ENCODE data around the gene LMO1. TPM values are rescaled to one million over a fixed set of nuclear protein-coding genes. Genes with fewer than 3 reads are reported as not detected.

Gene LMO1
- total RNA-seq, 2 donors from 2014 or later: 0.18 TPM; not detected in 1

GRCh38 chr11:8220261-8221045, 43.2 kb downstream of the LMO1 start:
- DNase-seq (no peak), ATAC-seq (no peak)
- intact Hi-C loops (cut with DNase I): loop anchor here (10.0 kb wide), 2 partner anchors 94 to 104 kb away; no protein-coding TSS in a partner anchor

- DNase-seq: no peak
- peak; percentile 62 to 74 for ATAC-seq
- intact Hi-C loops (cut with DNase I): loop anchor here (10.0 kb wide), 2 partner anchors 95 to 105 kb away; no protein-coding TSS in a partner anchor
Observed at GRCh38 chr11:8219257-8220021, 44.2 kb downstream of the LMO1 start.

DNA sequence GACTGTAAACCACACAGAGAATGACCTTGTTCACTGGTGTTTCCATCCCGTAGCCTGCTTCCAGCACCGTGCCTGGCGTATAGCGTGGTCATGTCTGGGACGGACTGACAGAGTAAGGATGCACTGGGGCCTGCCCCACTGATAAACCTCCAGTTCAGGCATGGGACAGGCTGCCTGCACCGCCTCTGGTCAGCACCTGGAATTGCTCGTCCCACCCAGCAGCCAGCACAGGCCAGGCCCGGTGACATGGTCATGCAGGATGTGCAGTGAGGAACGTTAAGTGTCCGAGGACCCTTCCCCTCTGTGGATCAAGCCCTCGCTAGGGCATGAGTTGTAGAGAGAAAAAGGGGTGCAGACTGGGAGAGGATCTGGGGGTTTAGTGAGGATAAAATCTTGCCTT, 44.8 kb downstream of the LMO1 start:
- intact Hi-C loops (cut with DNase I): no loop called here
- DNase-seq (no peak), ATAC-seq (no peak)

- intact Hi-C loops (cut with DNase I): no loop called here
- DNase-seq: no peak
- no peak for ATAC-seq
Observed at GRCh38 chr11:8218409-8218808, 45.3 kb downstream of the LMO1 start.

GRCh38 chr11:8217926-8218325, 45.8 kb downstream of the LMO1 start:
- ATAC-seq (no peak), DNase-seq (no peak)
- intact Hi-C loops (cut with DNase I): no loop called here

DNA sequence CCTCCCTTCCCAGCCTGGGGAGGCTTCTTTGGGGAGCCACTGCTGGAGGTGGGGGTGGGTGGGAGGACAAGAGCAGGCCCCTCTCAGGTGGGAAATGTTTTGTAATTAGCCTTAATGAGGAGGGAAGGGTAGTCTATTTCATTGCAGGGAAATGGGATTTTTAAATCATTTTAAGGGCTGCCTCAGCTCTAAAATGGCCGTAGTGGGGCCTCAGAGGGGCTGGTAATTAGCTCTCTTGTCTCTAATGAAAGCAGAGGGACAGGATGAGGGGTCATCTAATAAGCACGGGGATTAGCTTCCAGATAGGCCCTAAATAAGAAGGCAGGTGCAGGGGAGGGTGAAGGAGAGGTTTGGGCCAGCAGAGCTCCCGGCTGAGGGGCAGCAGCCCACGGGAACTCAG, 46.5 kb downstream of the LMO1 start:
- DNase-seq (no peak), ATAC-seq (no peak)
- intact Hi-C loops (cut with DNase I): no loop called here

DNA sequence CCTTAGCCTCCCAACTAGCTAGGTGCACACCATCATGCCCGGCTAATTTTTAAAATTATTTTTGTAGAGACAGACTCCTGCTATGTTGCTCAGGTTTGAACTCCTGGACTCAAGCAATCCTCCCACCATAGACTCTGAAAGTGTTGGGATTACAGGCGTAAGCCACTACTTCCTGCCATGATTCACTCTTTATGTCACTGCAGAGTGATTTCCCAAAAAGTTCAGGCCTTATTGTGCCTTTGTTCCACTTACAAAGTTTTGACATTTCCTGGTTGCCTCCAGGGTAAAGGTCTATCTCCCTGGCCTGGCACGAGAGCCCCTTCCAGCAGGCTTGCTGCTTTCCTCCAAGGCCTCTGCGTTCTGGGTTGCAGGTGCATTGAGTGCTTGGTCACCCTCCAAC, 50.3 kb downstream of the LMO1 start:
- intact Hi-C loops (cut with DNase I): no loop called here
- DNase-seq (no peak), ATAC-seq (no peak)

- DNase-seq: no peak
- ATAC-seq: no peak
Observed at GRCh38 chr11:8209208-8209807, 54.4 kb downstream of the LMO1 start.

DNA sequence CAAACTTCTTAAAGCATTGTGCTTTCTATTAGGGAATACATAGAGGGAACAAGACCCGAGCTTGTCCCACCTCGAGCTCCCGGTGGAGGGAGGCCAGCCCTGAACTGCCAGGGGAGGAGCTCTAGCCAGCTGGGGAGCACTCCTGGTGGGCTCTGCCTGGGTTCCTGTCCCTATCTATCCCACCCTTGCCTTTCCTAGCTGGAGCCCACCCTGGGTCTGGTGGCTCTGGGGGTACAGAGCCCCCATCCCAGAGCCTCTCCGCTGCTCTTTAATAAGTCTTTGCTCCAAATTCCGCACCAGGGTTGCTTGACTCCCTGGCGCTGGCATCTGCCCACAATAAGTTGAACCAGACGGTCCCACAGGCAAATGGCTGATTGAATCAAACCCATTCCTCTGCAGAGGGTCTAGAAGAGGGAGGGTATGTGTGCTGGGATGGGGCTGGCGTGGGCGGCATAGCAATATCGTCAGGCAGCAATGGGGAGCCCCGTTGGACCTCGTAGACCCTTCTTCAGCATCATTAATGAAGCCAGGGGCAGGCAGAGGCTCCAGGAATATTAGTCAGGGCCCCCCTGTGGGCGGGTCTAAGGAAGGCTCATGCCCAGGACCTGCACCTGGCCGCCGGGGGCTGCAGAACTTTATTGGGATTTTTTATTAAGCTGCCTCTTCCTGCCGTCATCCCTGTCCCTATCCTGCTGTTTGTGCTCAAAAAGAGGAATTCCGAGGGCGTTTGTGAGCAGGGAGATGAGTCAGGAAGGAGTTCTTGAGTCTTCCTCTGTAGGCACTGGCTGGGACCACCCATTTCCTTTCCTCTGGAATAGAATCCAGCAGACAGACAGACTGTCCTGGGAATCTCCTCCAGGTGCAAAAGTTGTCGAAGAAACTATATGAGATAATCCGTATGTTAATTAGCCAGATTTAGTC, 56.3 kb downstream of the LMO1 start:
- DNase-seq: no peak
- intact Hi-C loops (cut with DNase I): no loop called here
- peak in 1 of 2 donors; percentile 10 for ATAC-seq

More at GRCh38 chr11:8209208-8209807, 54.4 kb downstream of the LMO1 start:
- intact Hi-C loops (cut with DNase I): no loop called here

DNA sequence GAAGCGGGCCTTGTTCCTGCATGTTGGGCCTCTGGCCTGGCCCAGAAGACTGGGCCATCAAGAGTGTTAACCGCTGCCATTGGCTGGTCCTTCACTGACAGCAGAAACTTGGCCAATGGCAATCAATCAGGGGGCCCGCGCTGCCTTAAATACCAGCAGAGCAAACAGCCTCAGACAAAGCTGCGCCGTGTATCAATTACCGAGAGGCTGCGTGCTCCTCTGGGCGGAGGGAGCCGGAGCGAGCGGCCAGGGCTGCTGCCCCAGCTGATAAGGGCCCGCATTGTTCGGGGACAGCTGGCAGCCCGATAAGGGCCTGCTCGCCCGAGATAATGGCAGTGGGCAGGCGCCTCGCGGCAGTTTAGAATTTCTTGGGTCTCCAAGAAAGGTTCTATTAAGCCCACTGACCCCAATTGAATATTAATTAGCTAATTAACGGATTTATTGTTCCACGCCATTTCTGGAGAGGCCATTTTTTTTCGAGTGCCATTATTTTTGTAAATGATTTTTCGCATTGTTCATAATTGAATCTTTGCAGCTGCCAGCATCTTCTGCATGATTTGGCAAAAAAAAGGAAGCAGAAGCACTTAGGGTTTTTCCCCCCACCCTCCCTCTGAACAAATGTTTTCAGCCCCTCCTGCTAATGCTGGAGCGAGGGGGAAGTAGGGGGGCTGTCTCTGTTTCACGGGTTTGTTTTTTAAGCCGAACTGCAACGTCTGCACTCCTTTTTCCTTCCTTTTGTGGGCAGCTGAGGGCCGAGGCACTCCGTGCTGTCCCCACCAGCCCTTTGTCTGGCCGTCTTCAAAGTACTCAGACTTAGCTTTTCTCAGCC, 57.2 kb downstream of the LMO1 start:
- DNase-seq (peak; percentile 73), ATAC-seq (peak; percentile 74 to 83)
- intact Hi-C loops (cut with DNase I): no loop called here

DNA sequence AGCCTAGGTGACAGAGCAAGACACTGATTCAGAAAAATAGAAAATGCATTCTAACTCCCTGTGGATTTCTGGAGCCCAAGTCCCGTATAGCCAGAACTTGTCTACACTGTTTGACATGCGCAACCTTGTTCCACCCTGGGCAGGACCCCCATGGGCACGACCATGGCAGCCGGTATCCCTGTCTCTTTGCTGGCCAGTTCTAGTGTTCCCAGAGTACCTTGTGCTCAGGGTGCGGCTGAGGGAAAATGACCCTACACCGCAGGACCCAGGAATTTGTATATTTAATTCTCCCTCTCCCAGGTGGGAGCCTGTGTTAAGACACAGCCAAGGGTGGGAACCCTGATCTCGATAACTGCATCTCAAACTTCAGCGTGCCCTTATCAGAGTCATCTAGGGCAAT, 58.1 kb downstream of the LMO1 start:
- DNase-seq: no peak
- intact Hi-C loops (cut with DNase I): no loop called here
- ATAC-seq: no peak

DNA sequence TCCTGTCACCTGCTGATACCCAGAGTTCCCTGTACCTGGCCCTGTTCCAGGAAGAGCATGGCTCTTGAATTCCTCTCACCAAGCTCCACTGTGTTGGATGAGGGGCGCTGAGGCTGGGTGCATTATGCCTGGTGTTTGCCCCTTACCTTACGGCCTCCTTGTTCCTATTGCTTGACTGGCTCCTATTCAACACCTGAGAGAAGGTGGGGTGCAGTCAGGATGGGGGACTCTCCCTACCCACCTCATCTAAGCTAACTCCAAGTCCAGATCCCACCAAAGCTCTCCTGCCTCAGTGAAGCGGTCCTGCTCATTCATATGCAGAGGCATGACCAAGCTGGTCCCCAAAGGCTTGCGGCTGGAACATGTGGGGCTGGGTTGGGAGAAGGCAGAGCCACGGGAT, 59.1 kb downstream of the LMO1 start:
- ATAC-seq: no peak
- DNase-seq: no peak
- intact Hi-C loops (cut with DNase I): no loop called here

DNA sequence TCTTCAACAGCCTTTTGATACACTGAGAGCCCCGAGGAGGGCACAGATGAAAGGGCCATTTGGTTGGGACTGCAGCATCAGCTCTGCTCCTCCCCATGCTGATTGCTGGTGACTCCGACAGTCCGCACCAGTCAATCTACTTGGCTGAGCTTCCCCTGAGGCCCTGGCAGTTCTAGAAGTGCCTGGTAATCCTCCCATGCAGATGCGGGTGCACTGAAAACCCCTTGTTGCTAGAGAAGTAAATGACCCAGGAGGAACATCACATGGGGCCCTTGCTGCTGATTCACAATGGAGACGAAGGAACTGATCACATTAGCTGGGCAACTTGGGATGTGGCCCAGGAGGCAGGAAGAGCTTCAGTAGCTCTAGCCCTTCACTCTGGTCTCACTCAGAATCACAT, 59.7 kb downstream of the LMO1 start:
- DNase-seq: no peak
- no peak for ATAC-seq
- intact Hi-C loops (cut with DNase I): no loop called here

DNA sequence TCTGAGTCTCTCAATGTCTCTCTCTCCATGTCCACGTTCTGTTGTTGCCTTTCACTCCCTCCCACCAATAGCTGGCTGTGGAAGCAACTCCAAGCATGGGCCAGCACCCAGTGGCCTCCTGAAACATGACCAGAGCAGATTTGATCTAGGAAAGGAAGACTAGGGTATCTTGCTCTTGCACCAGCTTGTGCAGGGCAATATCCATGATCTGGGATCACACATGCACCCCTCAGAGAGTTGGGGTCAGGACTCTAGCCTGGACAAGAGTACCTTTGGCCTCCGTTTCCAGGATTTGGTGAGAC, 60.3 kb downstream of the LMO1 start:
- ATAC-seq: no peak
- intact Hi-C loops (cut with DNase I): no loop called here
- no peak for DNase-seq

DNA sequence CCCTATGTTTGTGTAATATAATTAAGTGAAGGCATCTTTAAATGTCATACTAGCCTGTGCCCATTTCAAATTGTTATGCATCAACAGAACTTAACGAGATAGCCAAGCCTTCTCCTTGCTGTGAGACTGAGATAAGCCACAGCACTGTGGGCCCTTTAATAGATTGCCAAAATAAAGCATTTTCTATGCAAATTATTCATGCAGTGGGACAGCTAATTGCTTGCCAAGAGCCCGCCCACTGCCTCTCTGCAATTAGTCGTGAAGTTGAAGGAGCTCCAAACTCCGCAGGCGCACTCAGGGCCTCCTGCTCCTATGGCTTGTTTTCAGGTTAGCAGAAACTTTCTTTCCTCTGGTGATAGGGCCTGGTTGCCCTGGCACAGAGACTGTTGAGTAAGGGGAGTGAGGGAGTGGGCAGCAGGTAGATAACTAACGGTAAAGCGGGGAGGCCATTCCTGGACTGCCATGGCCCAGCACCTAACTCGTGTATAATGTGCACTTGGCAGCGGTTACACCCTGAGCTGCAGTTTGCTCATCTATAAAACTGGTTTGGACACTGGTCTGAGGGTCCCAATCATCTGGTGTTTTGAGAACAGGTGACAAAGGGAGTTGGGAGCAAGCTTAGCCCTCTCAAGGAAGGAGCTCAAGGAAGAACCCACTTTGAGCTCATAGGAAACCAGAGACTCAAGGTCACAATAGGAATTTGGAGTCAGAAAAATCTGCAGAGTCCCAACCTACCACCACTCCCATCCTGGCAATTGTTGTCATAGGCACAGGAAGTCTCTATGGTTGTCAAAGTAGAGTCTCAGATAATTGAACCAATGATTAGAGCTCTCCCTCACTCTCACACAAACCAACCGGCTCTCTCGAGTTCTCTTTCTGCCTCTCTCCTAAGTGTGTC, 60.9 kb downstream of the LMO1 start:
- intact Hi-C loops (cut with DNase I): no loop called here
- ATAC-seq (no peak), DNase-seq (no peak)

- no peak for DNase-seq
- intact Hi-C loops (cut with DNase I): no loop called here
- ATAC-seq: no peak
Observed at GRCh38 chr11:8201644-8202365, 61.9 kb downstream of the LMO1 start.

DNA sequence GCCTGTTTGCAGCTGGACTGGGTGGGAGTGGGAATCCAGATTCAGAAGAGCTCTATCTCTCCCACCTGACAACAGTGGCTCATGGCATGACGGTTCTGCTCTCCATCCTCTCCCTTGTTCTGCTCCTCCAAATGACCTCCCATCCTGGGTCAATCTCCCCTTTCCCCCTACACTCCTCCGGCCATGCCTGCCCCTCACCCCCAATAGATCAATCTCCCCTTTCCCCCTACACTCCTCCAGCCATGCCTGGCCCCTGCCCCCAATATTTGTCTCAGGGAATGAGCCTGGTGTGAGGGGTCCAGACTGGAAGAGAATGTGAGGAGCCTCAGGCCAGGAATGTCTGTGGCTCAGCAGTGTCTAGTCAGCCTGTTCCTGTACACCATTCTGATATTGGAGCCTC, 64.0 kb downstream of the LMO1 start:
- ATAC-seq: no peak
- intact Hi-C loops (cut with DNase I): no loop called here
- no peak for DNase-seq
